ENCODE measurements around the gene MPO. TPM values are rescaled to one million over a fixed set of nuclear protein-coding genes. Genes with fewer than 3 reads are reported as not detected.

MPO gene
- total and polyA plus RNA-seq, 9 of the 15 experiments (the other 6 are each of a cell fraction or from before 2014, with no cell fraction given) = 0.04 to 0.47 (median 0.39) TPM; not detected in 6

DNA sequence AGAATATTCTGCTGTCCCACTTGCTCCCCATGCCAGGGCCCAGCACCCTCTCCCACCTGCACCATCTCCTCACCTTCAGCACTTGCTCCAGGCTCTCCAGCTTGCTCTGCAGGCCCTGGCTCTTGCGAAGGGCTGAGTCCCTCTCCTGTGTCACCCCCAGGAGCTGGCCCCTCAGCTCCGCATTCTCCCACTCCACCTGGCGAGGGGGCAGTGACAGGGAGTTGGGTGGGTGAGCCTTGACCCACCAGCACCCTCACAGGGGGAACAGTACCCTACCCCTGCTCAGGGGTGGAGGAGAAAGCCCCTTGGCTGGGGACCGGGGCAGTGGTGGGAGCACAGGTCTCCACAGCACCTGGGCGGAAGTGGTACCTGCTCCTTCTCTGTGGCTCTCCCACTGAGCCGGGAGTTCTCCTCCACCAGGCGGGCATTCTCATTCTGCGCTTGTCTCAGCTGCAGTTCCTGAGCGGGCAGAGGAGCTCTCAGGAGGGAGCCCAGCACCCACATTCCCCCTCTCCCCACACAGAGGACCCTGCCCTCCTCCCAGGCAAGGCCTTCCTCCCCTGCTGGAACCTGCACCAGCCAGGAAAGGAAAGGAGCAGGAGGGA lies 41.9 kb upstream of the MPO start:
- TF ChIP-seq ADNP (tag; IDR thresholded peaks at IDR 0.05) (no peak), NFRKB (IDR thresholded peaks at IDR 0.05; ENCODE audit: low read depth) (no peak), ARID2 (IDR thresholded peaks at IDR 0.05) (no peak)
- TF ChIP-seq, protein P1, sequence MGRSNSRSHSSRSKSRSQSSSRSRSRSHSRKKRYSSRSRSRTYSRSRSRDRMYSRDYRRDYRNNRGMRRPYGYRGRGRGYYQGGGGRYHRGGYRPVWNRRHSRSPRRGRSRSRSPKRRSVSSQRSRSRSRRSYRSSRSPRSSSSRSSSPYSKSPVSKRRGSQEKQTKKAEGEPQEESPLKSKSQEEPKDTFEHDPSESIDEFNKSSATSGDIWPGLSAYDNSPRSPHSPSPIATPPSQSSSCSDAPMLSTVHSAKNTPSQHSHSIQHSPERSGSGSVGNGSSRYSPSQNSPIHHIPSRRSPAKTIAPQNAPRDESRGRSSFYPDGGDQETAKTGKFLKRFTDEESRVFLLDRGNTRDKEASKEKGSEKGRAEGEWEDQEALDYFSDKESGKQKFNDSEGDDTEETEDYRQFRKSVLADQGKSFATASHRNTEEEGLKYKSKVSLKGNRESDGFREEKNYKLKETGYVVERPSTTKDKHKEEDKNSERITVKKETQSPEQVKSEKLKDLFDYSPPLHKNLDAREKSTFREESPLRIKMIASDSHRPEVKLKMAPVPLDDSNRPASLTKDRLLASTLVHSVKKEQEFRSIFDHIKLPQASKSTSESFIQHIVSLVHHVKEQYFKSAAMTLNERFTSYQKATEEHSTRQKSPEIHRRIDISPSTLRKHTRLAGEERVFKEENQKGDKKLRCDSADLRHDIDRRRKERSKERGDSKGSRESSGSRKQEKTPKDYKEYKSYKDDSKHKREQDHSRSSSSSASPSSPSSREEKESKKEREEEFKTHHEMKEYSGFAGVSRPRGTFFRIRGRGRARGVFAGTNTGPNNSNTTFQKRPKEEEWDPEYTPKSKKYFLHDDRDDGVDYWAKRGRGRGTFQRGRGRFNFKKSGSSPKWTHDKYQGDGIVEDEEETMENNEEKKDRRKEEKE (IDR thresholded peaks at IDR 0.05; ENCODE audit: borderline replicate concordance in 1 of 2, control insufficient read depth in 1 of 2, low read depth in 2 of 2, low read length in 1 of 2) = no peak
- CTCF ChIA-PET (ENCODE audit: low intra/inter-chr PET ratio) = interaction anchor here (0.6 kb wide), 1 partner anchor 121 kb away, joined by 3 read pairs; no protein-coding TSS in a partner anchor
- in situ Hi-C loops (cut with MboI) = no loop called here

More for the DNA sequence above, 41.9 kb upstream of the MPO start:
- Histone ChIP-seq H3K79me2 (ENCODE audit: control insufficient read depth, insufficient read depth, low read length) (peaks cover under 1% of the 10 kb centered on the region; the same call in 1 of the 3 replicates), H2AFZ (ENCODE audit: low read depth, low read length) (no peak overlapping the region), H4K20me1 (replicated peaks; ENCODE audit: control insufficient read depth, insufficient read depth, low read length) (no peaks in the 10 kb centered on the region; the same call in 1 of the 2 replicates), H3K4me1 (replicated peaks in 1 of 2; ENCODE audit: control insufficient read depth in 2 of 2, insufficient read depth in 2 of 2, low read length in 2 of 2) (peaks cover 2 to 54% of the 10 kb centered on the region in 2 experiments; a peak in 4 of 5 replicates), H3K9me1 (ENCODE audit: control insufficient read depth, insufficient read depth, low read length) (no peaks in the 10 kb centered on the region), H3K4me3 (no peak overlapping the region), H3K36me3 (ENCODE audit: control insufficient read depth, insufficient read depth, low read length) (no peaks in the 10 kb centered on the region), H3K27me3 (ENCODE audit: control insufficient read depth in 2 of 2, insufficient read depth in 2 of 2, low read length in 2 of 2) (no peaks in the 10 kb centered on the region), H3K4me2 (ENCODE audit: insufficient read depth, low read length) (no peak overlapping the region), H3K9me3 (replicated peaks; ENCODE audit: control insufficient read depth, insufficient read depth, low read depth, low read length) (no peaks in the 10 kb centered on the region), H3K9ac (ENCODE audit: insufficient read depth in 1 of 2, low read depth in 2 of 2, low read length in 2 of 2) (peak overlapping the region in 1 of 2 experiments; percentile 55; a peak in 1 of 4 replicates), H3K27ac (ENCODE audit: extremely low read depth, low read depth, low read length) (no peak overlapping the region)
- POLR2A ChIA-PET = interaction anchor here (0.6 to 2.6 kb wide), 6 partner anchors 9 to 309 kb away, joined by 3 to 8 read pairs (median 4); no protein-coding TSS in a partner anchor
- ATAC-seq = no peak
- DNase-seq (ENCODE audit: extremely low read depth in 1 of 4, low spot score in 3 of 4) = no peak
- no peak for FAIRE-seq
- intact Hi-C loops (cut with micrococcal nuclease) = no loop called here
- WGBS (ENCODE audit: insufficient coverage, low coverage, missing lambda C conversion rate) = 78% methylated on average over 4 of the region's 9 CpGs
- BruUV-seq (replicated peaks) = no TSS peak
